HG03575 (cell line): Measurements from ENCODE around the gene TECPR2.

Experiments used
- ATAC-seq: cut with Tn5 transposase; IDR thresholded peaks from one replicate; pipeline ENCODE4 v1.9.1; 2021; ENCODE audit not compliant: unreplicated experiment, insufficient number of reproducible peaks, low FRiP score; ENCODE audit errors: extremely low read depth

The TECPR2 gene

GRCh38 chr14:102451064-102451352 lies 88.3 kb downstream of the TECPR2 start:
- ATAC-seq, result no peak

- ATAC-seq, result no peak
These were observed 89.6 kb downstream of the TECPR2 start for GRCh38 chr14:102452302-102452701.

GRCh38 chr14:102454711-102455110 lies 92.0 kb downstream of the TECPR2 start:
- ATAC-seq, result no peak

- no peak for ATAC-seq
These were observed 94.8 kb downstream of the TECPR2 start for GRCh38 chr14:102457509-102457908.

- no peak for ATAC-seq
These were observed 99.0 kb downstream of the TECPR2 start for GRCh38 chr14:102461490-102462338.

GRCh38 chr14:102462391-102462790 lies 99.7 kb downstream of the TECPR2 start:
- ATAC-seq, result no peak

- ATAC-seq, result no peak
These were observed 101.3 kb downstream of the TECPR2 start for GRCh38 chr14:102464006-102464405.

- ATAC-seq, result no peak
These were observed 102.2 kb downstream of the TECPR2 start for GRCh38 chr14:102464846-102465341.

- ATAC-seq, result no peak
These were observed 106.5 kb downstream of the TECPR2 start for GRCh38 chr14:102469261-102469660.

- ATAC-seq, result no peak
These were observed 109.4 kb downstream of the TECPR2 start for GRCh38 chr14:102471921-102472790.

GRCh38 chr14:102472791-102473150 lies 110.0 kb downstream of the TECPR2 start:
- ATAC-seq, result no peak

- ATAC-seq, result no peak
These were observed 110.8 kb downstream of the TECPR2 start for GRCh38 chr14:102473559-102473958.

- no peak for ATAC-seq
These were observed 112.2 kb downstream of the TECPR2 start for GRCh38 chr14:102474934-102475333.

- ATAC-seq, result no peak
These were observed 116.4 kb downstream of the TECPR2 start for GRCh38 chr14:102479107-102479506.

GRCh38 chr14:102479777-102480176 lies 117.0 kb downstream of the TECPR2 start:
- ATAC-seq, result no peak

GRCh38 chr14:102481371-102481770 lies 118.6 kb downstream of the TECPR2 start:
- ATAC-seq, result no peak

- no peak for ATAC-seq
These were observed 119.1 kb downstream of the TECPR2 start for GRCh38 chr14:102481791-102482238.

- ATAC-seq, result no peak
These were observed 121.6 kb downstream of the TECPR2 start for GRCh38 chr14:102484316-102484715.

- no peak for ATAC-seq
These were observed 123.2 kb downstream of the TECPR2 start for GRCh38 chr14:102485693-102486512.
